ENCODE results near the gene PGBD1.
"Not testable (repeated sequence)": the region's sequence is repeated elsewhere in the genome, so short reads cannot be mapped to it uniquely, and the experiment has no call there.

GRCh38 chr6:28317866-28318265 is 36.5 kb downstream of the PGBD1 start:
- not testable (repeated sequence) for TF ChIP-seq POLR2A (IDR thresholded peaks at IDR 0.05; ENCODE audit: low read depth, low read length); CTCF (IDR thresholded peaks at IDR 0.05; ENCODE audit: extremely low read depth in 1 of 2, insufficient read depth in 1 of 2, low read depth in 1 of 2, low read length in 2 of 2); MYC (IDR thresholded peaks at IDR 0.05; ENCODE audit: low read depth, low read length); POLR2AphosphoS5 (IDR thresholded peaks at IDR 0.05; ENCODE audit: insufficient read depth, low read depth, low read length); JUN (IDR thresholded peaks at IDR 0.05; ENCODE audit: borderline replicate concordance, insufficient read depth, insufficient read length, low read depth); EZH2 (IDR thresholded peaks at IDR 0.05; ENCODE audit: borderline replicate concordance, low read depth, low read length, severe bottlenecking)
